OCI-LY7 (cell line): ENCODE measurements around the gene OPN1SW.

Experiments
- EZH2phosphoT487 ChIP-seq: fragments of 200-600 bp; sonication (generic); IDR thresholded peaks from 2 replicates; pipeline ENCODE4 v1.6.1; 2018; ENCODE audit warnings: low read depth, borderline replicate concordance, mild to moderate bottlenecking, mixed run types, antibody characterized with exemption, low read length, moderate library complexity, mixed read lengths
- TF ChIP-seq, protein P1 (sequence below): fragments of 200-600 bp; sonication (generic); conservative IDR thresholded peaks from 2 replicates; pipeline ENCODE4 v1.5.1; 2014; ENCODE audit warnings: mild to moderate bottlenecking, antibody characterized with exemption, low read length, moderate library complexity, mixed read lengths

DNA sequence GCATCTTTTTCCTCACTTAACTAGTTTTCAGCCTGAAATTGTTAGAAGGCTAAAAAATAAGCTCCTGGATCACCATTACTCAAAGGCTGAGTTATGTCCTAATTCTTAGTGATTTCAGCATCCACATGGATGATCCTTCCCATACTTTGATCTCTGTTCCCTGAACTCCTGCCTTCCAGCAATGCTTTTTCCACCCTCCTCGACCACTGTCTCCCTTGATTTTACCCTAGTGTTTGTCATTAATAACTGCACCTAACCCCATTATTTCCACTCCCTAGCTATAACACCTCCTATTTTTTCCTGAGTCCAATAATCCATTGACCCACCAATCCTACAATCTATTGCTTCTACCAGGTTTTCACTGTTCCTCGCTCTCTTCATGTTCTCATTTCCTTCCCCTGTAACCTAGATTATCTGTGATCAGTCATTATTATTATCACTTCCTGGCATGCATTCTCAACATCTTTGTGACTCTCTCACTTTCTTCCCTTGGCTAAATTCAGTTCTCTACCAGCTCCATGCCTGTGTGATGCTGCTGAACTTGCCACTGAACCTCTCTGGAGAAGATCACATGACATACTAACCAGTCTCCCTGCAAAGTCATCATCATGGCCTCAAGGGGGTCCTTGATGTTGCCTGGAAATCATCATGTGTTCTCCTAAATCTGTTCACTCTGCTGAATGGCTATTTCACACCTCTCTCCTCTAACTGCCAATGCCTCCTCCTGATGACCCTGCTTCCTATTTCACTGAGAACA is 42.9 kb downstream of the OPN1SW start:
- TF ChIP-seq, protein P1, sequence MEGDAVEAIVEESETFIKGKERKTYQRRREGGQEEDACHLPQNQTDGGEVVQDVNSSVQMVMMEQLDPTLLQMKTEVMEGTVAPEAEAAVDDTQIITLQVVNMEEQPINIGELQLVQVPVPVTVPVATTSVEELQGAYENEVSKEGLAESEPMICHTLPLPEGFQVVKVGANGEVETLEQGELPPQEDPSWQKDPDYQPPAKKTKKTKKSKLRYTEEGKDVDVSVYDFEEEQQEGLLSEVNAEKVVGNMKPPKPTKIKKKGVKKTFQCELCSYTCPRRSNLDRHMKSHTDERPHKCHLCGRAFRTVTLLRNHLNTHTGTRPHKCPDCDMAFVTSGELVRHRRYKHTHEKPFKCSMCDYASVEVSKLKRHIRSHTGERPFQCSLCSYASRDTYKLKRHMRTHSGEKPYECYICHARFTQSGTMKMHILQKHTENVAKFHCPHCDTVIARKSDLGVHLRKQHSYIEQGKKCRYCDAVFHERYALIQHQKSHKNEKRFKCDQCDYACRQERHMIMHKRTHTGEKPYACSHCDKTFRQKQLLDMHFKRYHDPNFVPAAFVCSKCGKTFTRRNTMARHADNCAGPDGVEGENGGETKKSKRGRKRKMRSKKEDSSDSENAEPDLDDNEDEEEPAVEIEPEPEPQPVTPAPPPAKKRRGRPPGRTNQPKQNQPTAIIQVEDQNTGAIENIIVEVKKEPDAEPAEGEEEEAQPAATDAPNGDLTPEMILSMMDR = no peak
- TF ChIP-seq EZH2phosphoT487 = no peak
